ENCODE measurements around the gene TARS3.

- no peak for TF ChIP-seq POLR2A (IDR thresholded peaks at IDR 0.05)
- TF ChIP-seq, protein P1, sequence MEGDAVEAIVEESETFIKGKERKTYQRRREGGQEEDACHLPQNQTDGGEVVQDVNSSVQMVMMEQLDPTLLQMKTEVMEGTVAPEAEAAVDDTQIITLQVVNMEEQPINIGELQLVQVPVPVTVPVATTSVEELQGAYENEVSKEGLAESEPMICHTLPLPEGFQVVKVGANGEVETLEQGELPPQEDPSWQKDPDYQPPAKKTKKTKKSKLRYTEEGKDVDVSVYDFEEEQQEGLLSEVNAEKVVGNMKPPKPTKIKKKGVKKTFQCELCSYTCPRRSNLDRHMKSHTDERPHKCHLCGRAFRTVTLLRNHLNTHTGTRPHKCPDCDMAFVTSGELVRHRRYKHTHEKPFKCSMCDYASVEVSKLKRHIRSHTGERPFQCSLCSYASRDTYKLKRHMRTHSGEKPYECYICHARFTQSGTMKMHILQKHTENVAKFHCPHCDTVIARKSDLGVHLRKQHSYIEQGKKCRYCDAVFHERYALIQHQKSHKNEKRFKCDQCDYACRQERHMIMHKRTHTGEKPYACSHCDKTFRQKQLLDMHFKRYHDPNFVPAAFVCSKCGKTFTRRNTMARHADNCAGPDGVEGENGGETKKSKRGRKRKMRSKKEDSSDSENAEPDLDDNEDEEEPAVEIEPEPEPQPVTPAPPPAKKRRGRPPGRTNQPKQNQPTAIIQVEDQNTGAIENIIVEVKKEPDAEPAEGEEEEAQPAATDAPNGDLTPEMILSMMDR (IDR thresholded peaks at IDR 0.05), result no peak
Observed at GRCh38 chr15:101639667-101640066, 84.6 kb downstream of the TARS3 start.

Measured in Peyer's patch (tissue), 4 donors.